Activated CD8-positive, alpha-beta memory T cell treated with anti-CD3 and anti-CD28 coated beads for 4 hours (primary cell): ENCODE results near the gene IL1RAPL1.

Experiments
- DNase-seq, 2 donors: peaks; one replicate each; pipeline ENCODE4 v3.0.0-alpha.2; 2020; ENCODE audit warnings: low read depth in 2 of 2

IL1RAPL1 gene

DNA sequence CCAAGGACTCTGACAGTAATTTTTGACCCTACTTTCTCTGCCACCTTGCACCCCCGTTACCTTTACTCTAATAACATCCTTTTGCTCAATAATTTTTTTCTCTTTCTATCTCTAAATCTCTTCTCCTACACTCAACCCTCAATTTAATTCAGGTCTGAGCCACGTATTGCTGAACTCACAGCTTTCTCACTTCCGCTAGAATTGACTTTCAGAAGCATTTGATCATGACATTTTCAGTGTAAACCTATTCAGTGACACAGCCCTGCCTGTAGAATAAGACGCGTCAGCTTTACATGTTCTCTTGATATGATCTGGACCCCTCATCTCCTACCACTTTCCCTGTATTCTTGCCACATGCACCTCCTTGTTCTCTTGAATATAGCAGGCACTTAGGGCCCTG lies 1188.6 kb downstream of the IL1RAPL1 start:
- no peak for DNase-seq

DNA sequence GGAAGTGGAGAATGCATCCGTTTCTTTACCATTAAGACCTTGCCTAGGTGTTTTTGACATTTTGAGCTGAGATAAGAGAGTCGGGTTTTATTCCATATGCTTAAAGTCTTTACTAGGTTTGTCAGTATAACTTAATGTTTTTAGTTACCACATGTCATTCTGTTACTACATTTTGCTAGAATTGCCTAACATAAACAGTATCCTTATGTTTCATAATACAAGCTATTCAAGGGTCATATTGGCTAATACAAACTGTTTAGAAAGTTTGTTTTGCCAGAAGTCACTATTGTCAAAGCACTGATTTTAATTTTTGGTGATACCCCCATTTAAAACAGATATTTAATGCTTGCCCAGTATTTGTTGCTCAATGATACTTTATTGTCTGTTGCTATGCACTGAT lies 1200.4 kb downstream of the IL1RAPL1 start:
- DNase-seq, result no peak

GRCh38 chrX:29788991-29789699 lies 1201.9 kb downstream of the IL1RAPL1 start:
- no peak for DNase-seq

- DNase-seq, result no peak
These were observed 1205.1 kb downstream of the IL1RAPL1 start for GRCh38 chrX:29792335-29792734.

DNA sequence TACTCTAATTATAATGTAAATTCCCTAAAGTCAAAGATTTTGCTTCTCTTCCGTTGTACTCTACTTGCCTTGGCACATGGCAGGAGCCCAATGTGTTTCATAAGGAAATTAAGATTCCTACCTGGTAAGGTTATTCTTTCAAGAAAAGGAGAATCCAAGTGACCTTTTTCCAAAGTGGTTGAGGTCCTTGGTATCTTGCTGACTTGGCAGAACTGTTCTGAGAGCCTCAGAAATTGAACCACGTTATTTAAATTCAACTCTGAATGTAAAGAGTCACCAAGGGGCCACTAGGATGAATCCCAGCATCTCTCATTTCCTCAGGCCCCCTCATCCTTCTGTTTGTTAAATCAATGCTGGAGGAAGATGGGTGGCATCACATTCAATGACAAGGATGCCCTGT lies 1209.9 kb downstream of the IL1RAPL1 start:
- no peak for DNase-seq

GRCh38 chrX:29798469-29798868 lies 1211.2 kb downstream of the IL1RAPL1 start:
- no peak for DNase-seq

DNA sequence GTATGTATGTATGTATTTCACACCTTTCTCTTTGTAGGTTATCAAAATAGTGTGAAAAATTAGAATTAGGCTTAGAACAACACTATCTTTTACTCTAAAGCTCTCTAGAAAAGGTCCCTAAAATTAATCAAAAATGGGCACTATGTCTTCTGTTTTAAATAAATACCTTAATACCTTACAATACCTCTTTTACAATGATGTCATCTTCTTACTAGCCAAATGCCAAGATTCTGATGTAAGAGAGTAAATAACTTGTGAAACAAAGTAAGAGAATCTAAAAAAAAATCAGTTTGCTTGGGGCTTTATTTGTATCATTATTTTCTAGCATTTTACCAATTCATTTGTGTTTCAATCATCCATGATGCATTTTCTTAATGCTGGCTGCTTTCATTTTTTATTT lies 1225.9 kb downstream of the IL1RAPL1 start:
- DNase-seq, result no peak

- DNase-seq, result no peak
These were observed 1237.1 kb downstream of the IL1RAPL1 start for GRCh38 chrX:29824176-29824906.

DNA sequence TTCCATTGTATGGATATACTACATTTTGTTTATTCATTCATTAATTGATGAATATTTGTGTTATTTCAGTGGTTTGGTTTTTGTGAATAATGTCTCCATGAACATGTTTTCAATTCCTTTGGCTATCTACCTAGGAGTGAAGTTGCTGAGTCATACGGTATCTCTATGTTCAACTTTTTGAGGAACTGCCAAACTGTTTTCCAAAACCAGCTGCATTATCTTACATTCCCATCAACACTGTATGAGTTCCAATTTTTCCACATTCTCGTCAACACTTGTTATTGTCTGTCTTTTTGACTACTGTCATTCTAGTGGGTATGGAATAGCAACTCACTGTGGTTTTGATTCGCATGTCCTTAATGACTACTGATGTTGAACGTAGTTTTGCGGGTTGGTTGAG lies 1239.5 kb downstream of the IL1RAPL1 start:
- no peak for DNase-seq

- no peak for DNase-seq
These were observed 1247.1 kb downstream of the IL1RAPL1 start for GRCh38 chrX:29834311-29834710.

GRCh38 chrX:29834764-29835163 lies 1247.5 kb downstream of the IL1RAPL1 start:
- no peak for DNase-seq

DNA sequence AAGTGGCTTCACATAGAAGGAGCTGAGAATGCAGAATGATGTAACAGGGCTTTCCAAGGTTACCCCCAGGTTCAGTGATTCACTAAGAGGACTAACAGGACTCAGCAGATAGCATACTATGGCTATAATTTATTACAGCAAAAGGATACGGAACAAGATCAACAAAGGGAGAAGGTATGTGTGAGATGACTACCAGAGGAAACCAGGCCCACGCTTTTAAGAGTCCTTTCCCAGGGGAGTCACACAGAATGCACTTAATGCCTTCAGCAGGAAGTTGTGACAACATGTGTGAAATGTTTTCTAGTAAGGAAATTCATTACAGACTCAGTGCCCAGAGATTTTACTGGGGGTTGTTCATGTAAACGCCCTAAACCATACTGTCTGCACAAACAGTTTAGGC lies 1254.5 kb downstream of the IL1RAPL1 start:
- no peak for DNase-seq

DNA sequence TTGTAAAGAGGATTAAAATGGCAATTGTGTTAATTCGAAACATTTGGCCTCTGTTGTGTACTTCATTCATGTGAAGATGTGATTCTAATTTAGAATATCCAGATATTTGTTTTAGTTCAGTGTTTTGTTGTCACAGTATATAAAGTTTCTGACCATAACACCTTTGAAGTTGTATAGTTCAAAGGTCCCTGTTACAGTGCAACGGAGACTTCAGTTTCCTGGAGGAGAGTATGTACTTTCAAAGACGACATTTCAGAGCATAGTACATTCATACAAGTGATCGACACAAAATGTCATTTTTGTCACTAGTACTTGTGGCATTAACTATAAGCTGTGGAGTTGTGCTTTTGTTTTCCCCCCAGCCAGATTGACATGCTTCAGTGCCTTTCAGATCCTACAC lies 1255.3 kb downstream of the IL1RAPL1 start:
- DNase-seq, result no peak

DNA sequence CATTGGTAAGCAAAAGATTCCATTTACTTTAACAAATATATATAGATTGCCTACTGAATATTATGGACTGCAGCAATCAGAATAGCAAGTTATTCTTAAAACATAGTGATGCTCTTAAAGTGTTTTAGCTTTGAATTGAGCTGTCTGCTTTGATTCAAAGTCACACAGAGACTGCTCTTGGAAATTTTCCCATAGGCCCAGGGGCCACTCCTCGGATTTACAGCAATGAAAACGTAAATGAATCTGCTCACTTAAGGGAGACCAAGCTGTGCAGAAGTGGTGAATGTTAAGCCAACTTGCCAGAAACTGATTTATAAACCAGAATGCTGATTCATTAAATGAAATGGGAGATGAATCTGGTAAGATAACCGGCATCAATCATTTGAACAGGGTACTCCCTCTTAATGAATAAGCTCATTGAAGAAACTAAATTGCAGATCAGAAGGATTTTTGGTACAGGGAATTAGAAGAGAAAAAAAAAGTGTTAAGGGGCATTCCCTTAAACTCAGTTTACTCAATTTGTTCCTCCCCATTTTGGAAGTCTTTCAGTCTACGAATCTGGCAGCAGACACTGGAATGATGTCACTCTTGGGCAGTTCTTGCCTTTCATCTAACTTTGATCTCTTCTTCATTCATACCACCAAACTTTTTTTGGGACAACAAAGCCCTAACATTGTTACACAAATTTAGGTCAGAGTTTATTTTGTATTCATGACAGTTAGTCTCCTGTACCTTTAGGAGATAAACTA lies 1264.8 kb downstream of the IL1RAPL1 start:
- DNase-seq, result no peak

GRCh38 chrX:29852767-29853166 lies 1265.5 kb downstream of the IL1RAPL1 start:
- no peak for DNase-seq

- no peak for DNase-seq
These were observed 1271.5 kb downstream of the IL1RAPL1 start for GRCh38 chrX:29858714-29859113.

DNA sequence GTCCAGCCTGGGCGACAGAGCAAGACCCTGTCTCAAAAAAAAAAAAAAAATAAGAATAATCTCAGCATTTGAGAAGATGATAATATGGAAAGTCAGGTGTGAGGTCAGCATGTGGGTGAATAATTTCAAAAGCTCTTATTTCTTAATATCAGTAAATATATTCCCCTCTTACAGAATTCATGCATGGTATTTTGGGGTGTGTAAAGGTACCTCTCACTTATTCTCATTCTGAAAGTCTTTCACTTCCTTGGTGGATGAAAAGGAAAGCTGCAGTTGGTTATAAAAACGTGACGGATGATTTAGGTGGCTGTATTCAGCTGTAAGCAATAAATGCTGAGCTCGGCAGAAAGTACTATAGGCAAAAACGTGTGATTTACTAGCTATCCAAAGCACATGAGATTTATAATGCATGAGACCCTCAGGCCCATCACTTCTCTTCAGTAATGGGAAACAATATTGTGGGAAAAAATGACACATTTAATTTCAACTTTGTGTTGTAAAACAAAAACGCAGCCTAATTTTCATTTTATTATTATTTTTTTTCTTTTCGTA lies 1275.0 kb downstream of the IL1RAPL1 start:
- DNase-seq, result no peak

- DNase-seq, result no peak
These were observed 1280.7 kb downstream of the IL1RAPL1 start for GRCh38 chrX:29867971-29868370.

DNA sequence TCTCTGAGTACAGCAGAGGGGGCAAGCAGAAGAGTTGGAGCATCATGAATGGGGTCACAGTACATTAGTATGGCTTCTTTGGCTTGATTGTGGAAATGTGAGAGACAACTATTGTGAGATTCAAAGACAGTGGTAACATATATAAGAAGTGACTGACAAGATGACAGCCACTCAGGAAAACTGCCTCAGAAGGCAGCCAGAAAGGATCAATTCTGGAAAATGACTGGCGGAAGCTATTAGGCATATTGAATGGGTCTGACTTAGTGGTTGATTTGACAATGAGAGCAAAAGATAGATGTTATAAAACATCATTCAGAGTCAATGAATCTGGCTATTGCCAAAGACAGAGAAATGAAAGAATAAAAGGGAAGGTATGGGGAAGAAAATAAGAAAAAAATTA lies 1282.6 kb downstream of the IL1RAPL1 start:
- DNase-seq, result no peak

GRCh38 chrX:29870608-29871007 lies 1283.4 kb downstream of the IL1RAPL1 start:
- DNase-seq, result no peak

DNA sequence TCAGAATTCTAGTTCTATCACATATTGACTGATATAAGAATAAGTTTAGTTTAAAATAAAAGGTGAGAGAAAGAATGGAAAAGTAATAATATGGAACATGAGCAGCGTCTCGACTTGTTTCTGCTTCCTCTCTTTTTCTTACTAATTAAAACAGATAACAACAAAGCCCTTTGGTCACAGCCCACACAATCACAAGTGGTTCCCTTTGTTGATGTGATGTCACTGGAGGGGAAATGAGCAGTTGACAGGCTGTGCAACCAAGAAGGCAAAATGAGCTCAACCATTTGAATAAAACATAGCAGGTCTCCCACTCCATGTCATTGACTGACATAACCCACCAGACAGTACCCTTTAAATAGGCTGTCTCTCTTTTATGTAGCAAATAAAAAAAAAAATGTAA lies 1285.6 kb downstream of the IL1RAPL1 start:
- no peak for DNase-seq

DNA sequence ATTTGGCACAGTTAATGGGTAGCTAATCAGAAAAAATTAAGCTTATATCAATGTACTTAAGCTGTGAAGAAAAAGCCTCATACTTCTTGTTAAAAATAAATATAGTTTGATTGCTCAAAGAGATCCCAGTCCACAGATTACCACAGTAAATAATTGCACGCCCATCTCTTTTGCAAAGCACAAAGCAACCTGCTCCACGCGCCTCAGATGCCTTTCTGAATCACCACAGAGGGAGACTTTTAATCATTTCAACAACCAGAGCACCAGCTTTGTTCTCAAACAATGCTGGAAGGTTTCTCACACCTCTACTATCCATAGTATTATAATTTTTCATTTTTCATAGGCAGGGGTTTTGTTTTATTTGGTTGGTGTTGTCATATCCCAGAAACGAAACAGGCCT lies 1289.5 kb downstream of the IL1RAPL1 start:
- DNase-seq, result no peak

DNA sequence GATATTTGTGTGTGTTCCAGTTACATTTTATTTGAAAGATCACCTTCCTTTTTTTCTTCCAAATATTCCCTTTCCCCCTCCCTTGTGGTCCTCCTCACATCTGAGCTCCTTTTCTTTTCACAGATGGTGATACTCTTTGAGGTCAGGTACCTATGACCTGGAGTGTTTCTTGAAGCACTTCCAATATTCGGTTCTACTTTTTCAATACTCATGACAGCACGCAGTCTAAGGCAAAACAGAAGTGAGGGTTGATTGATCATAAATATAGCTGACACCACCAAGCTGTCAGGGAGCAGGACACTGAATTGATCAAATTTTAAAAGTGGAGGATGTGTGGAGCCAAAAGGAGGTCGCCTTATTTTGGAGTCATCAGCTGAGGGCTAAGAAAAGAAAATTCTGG lies 1293.7 kb downstream of the IL1RAPL1 start:
- DNase-seq, result no peak
